ENCODE data around the gene RAC3. TPM values are rescaled to one million over a fixed set of nuclear protein-coding genes. Genes with fewer than 3 reads are reported as not detected.

Gene RAC3
- total and polyA plus RNA-seq, 2 experiments from 2014 or later: 1.3 to 7.9 TPM

- Histone ChIP-seq H3K4me2 (ENCODE audit: unreplicated experiment) (no peak overlapping the region), H2AFZ (no peak overlapping the region), H3K9me2 (ENCODE audit: insufficient read depth) (no peaks in the 10 kb centered on the region), H4K20me1 (ENCODE audit: insufficient read depth) (no peaks in the 10 kb centered on the region), H3K9ac (no peak overlapping the region), H3F3A (ENCODE audit: insufficient read depth) (no peaks in the 10 kb centered on the region), H3K4me3 (no peak overlapping the region), H3K36me3 (ENCODE audit: low read depth) (no peaks in the 10 kb centered on the region), H3K4me1 (ENCODE audit: insufficient read depth) (peaks cover 6% of the 10 kb centered on the region), H3K79me2 (ENCODE audit: insufficient read depth) (peaks cover 33% of the 10 kb centered on the region), H3K27me3 (replicated peaks; ENCODE audit: insufficient read depth) (no peaks in the 10 kb centered on the region), H3K9me3 (ENCODE audit: low read depth) (no peaks in the 10 kb centered on the region), H3K27ac (no peak overlapping the region)
- in situ Hi-C loops (cut with MboI): no loop called here
- TF ChIP-seq EZH2phosphoT487 (IDR thresholded peaks at IDR 0.05; ENCODE audit: insufficient read depth, low read depth) (no peak), EZH2 (IDR thresholded peaks at IDR 0.05; ENCODE audit: insufficient read depth, poor library complexity, severe bottlenecking) (no peak)
- no peak for DNase-seq
- 92 to 95% methylated on average over 28 of the region's 28 CpGs for WGBS, 2 experiments (ENCODE audit: low coverage in 1 of 2, low lambda C conversion rate in 2 of 2, missing lambda C conversion rate in 2 of 2)
These were observed 22.2 kb downstream of the RAC3 start for GRCh38 chr17:82053556-82054263.

GRCh38 chr17:82054351-82055022, 23.0 kb downstream of the RAC3 start:
- Histone ChIP-seq H3K27me3 (replicated peaks; ENCODE audit: insufficient read depth) (no peaks in the 10 kb centered on the region), H3K9me3 (ENCODE audit: low read depth) (no peaks in the 10 kb centered on the region), H3K36me3 (ENCODE audit: low read depth) (no peaks in the 10 kb centered on the region), H2AFZ (no peak overlapping the region), H4K20me1 (ENCODE audit: insufficient read depth) (no peaks in the 10 kb centered on the region), H3K27ac (no peak overlapping the region), H3K4me3 (no peak overlapping the region), H3F3A (ENCODE audit: insufficient read depth) (no peaks in the 10 kb centered on the region), H3K79me2 (ENCODE audit: insufficient read depth) (peaks cover 33% of the 10 kb centered on the region), H3K4me2 (ENCODE audit: unreplicated experiment) (no peak overlapping the region), H3K9me2 (ENCODE audit: insufficient read depth) (no peaks in the 10 kb centered on the region), H3K9ac (no peak overlapping the region), H3K4me1 (ENCODE audit: insufficient read depth) (peaks cover 6% of the 10 kb centered on the region)
- DNase-seq: no peak
- WGBS, 2 experiments (ENCODE audit: low coverage in 1 of 2, low lambda C conversion rate in 2 of 2, missing lambda C conversion rate in 2 of 2): 91 to 95% methylated on average over 34 to 38 of the region's 38 CpGs
- in situ Hi-C loops (cut with MboI): no loop called here
- no peak for TF ChIP-seq EZH2phosphoT487 (IDR thresholded peaks at IDR 0.05; ENCODE audit: insufficient read depth, low read depth)
- TF ChIP-seq EZH2 (IDR thresholded peaks at IDR 0.05; ENCODE audit: insufficient read depth, poor library complexity, severe bottlenecking): no peak

- Histone ChIP-seq H3F3A (ENCODE audit: insufficient read depth) (no peaks in the 10 kb centered on the region), H3K36me3 (ENCODE audit: low read depth) (no peaks in the 10 kb centered on the region), H3K9me2 (ENCODE audit: insufficient read depth) (no peaks in the 10 kb centered on the region), H3K9ac (no peak overlapping the region), H3K79me2 (ENCODE audit: insufficient read depth) (peaks cover 29% of the 10 kb centered on the region), H3K27ac (no peak overlapping the region), H3K4me1 (ENCODE audit: insufficient read depth) (peaks cover 6% of the 10 kb centered on the region), H2AFZ (no peak overlapping the region), H3K9me3 (ENCODE audit: low read depth) (no peaks in the 10 kb centered on the region), H3K4me2 (ENCODE audit: unreplicated experiment) (no peak overlapping the region), H4K20me1 (ENCODE audit: insufficient read depth) (no peaks in the 10 kb centered on the region), H3K4me3 (no peak overlapping the region), H3K27me3 (replicated peaks; ENCODE audit: insufficient read depth) (no peaks in the 10 kb centered on the region)
- 89 to 90% methylated on average over 18 to 26 of the region's 26 CpGs for WGBS, 2 experiments (ENCODE audit: low coverage in 1 of 2, low lambda C conversion rate in 2 of 2, missing lambda C conversion rate in 2 of 2)
- TF ChIP-seq EZH2phosphoT487 (IDR thresholded peaks at IDR 0.05; ENCODE audit: insufficient read depth, low read depth) (no peak), EZH2 (IDR thresholded peaks at IDR 0.05; ENCODE audit: insufficient read depth, poor library complexity, severe bottlenecking) (no peak)
- in situ Hi-C loops (cut with MboI): no loop called here
- DNase-seq: no peak
These were observed 23.8 kb downstream of the RAC3 start for GRCh38 chr17:82055023-82055964.

- no peaks in the 10 kb centered on the region for H3K9me2 ChIP-seq (ENCODE audit: insufficient read depth)
- H3K9ac ChIP-seq: no peak overlapping the region
- no peak overlapping the region for H3K27ac ChIP-seq
- no peak for DNase-seq
- H4K20me1 ChIP-seq (ENCODE audit: insufficient read depth): no peaks in the 10 kb centered on the region
- no peak for TF ChIP-seq EZH2phosphoT487 (IDR thresholded peaks at IDR 0.05; ENCODE audit: insufficient read depth, low read depth)
- TF ChIP-seq EZH2 (IDR thresholded peaks at IDR 0.05; ENCODE audit: insufficient read depth, poor library complexity, severe bottlenecking): no peak
- no peak overlapping the region for H2AFZ ChIP-seq
- no peaks in the 10 kb centered on the region for H3K9me3 ChIP-seq (ENCODE audit: low read depth)
- in situ Hi-C loops (cut with MboI): no loop called here
- no peaks in the 10 kb centered on the region for H3K36me3 ChIP-seq (ENCODE audit: low read depth)
- no peak overlapping the region for H3K4me3 ChIP-seq
- H3F3A ChIP-seq (ENCODE audit: insufficient read depth): no peaks in the 10 kb centered on the region
- H3K79me2 ChIP-seq (ENCODE audit: insufficient read depth): peaks cover 23% of the 10 kb centered on the region
- WGBS, 2 experiments (ENCODE audit: low coverage in 1 of 2, low lambda C conversion rate in 2 of 2, missing lambda C conversion rate in 2 of 2): 88 to 89% methylated on average over 28 of the region's 28 CpGs
- H3K27me3 ChIP-seq (replicated peaks; ENCODE audit: insufficient read depth): no peaks in the 10 kb centered on the region
- no peak overlapping the region for H3K4me2 ChIP-seq (ENCODE audit: unreplicated experiment)
- H3K4me1 ChIP-seq (ENCODE audit: insufficient read depth): peaks cover 6% of the 10 kb centered on the region
These were observed 24.7 kb downstream of the RAC3 start for GRCh38 chr17:82055965-82056728.

All from GM23248 (cell line).